Lower leg skin (tissue), 3 donors: ENCODE measurements around the gene MAD1L1.

Experiments used
- CTCF ChIP-seq, 3 donors: fragments of 450-650 bp; IDR thresholded peaks; one replicate each; pipeline ENCODE4 v1.5.1; 2016; ENCODE audit warnings: antibody characterized with exemption in 3 of 3, mild to moderate bottlenecking in 3 of 3, moderate library complexity in 2 of 3
- POLR2A ChIP-seq, 2 donors: fragments of 450-650 bp; IDR thresholded peaks; one replicate each; pipeline ENCODE4 v1.6.1; 2016 to 2017; ENCODE audit warnings: antibody characterized with exemption in 2 of 2, mild to moderate bottlenecking in 1 of 2, moderate library complexity in 1 of 2

GRCh38 chr7:2078899-2079298 is 153.8 kb downstream of the MAD1L1 start:
- TF ChIP-seq CTCF (IDR thresholded peaks at IDR 0.05) (no peak), POLR2A (IDR thresholded peaks at IDR 0.05) (no peak)
